HuH-7.5 (cell line): ENCODE results near the gene ITGB2.

Source experiments
- DNase-seq: peaks from one replicate; pipeline ENCODE4 v3.0.0; 2011; ENCODE audit warnings: low spot score

ITGB2 gene

GRCh38 chr21:44955141-44955797 is 34.6 kb upstream of the ITGB2 start:
- DNase-seq, result no peak

- DNase-seq, result no peak
These were observed 33.6 kb upstream of the ITGB2 start for GRCh38 chr21:44954281-44954771.

GRCh38 chr21:44953628-44954021 is 32.9 kb upstream of the ITGB2 start:
- no peak for DNase-seq

GRCh38 chr21:44952929-44953627 is 32.4 kb upstream of the ITGB2 start:
- no peak for DNase-seq

GRCh38 chr21:44952116-44952928 is 31.6 kb upstream of the ITGB2 start:
- DNase-seq, result no peak

- no peak for DNase-seq
These were observed 30.7 kb upstream of the ITGB2 start for GRCh38 chr21:44951186-44951915.

GRCh38 chr21:44950351-44950750 is 29.7 kb upstream of the ITGB2 start:
- DNase-seq, result no peak

GRCh38 chr21:44949779-44950198 is 29.1 kb upstream of the ITGB2 start:
- DNase-seq, result peak; percentile 95

- DNase-seq, result no peak
These were observed 28.6 kb upstream of the ITGB2 start for GRCh38 chr21:44949161-44949778.

GRCh38 chr21:44948426-44949120 is 27.9 kb upstream of the ITGB2 start:
- DNase-seq, result no peak

GRCh38 chr21:44947930-44948331 is 27.2 kb upstream of the ITGB2 start:
- DNase-seq, result no peak

- DNase-seq, result no peak
These were observed 26.6 kb upstream of the ITGB2 start for GRCh38 chr21:44947111-44947929.

GRCh38 chr21:44946254-44947041 is 25.7 kb upstream of the ITGB2 start:
- DNase-seq, result no peak

- DNase-seq, result no peak
These were observed 23.9 kb upstream of the ITGB2 start for GRCh38 chr21:44944596-44944995.

GRCh38 chr21:44943686-44944550 is 23.2 kb upstream of the ITGB2 start:
- no peak for DNase-seq

GRCh38 chr21:44943005-44943685 is 22.4 kb upstream of the ITGB2 start:
- no peak for DNase-seq

- no peak for DNase-seq
These were observed 21.9 kb upstream of the ITGB2 start for GRCh38 chr21:44942566-44942965.

- no peak for DNase-seq
These were observed 20.9 kb upstream of the ITGB2 start for GRCh38 chr21:44941567-44941966.
